Transverse colon (tissue), 4 donors: Measurements from ENCODE around the gene S100A5. TPM values are rescaled to one million over a fixed set of nuclear protein-coding genes. Genes with fewer than 3 reads are reported as not detected.
"Not testable (repeated sequence)": the region's sequence is repeated elsewhere in the genome, so short reads cannot be mapped to it uniquely, and the experiment has no call there.

Source experiments
- DNase-seq: peaks from one replicate; pipeline ENCODE4 v3.0.0-alpha.2; 2019
- H3K27ac ChIP-seq, 4 donors: fragments of 200-600 bp; sonication (generic); 2 replicates each; pipeline ENCODE4 v1.5.1; 2016 to 2018; ENCODE audit warnings: inconsistent platforms in 4 of 4
- H3K27me3 ChIP-seq: fragments of 200-600 bp; sonication (generic); 2 replicates; pipeline ENCODE4 v1.5.1; 2017; ENCODE audit warnings: inconsistent platforms
- H3K36me3 ChIP-seq, 4 donors: fragments of 200-600 bp; sonication (generic); 2 replicates each; pipeline ENCODE4 v1.5.1; 2017 to 2019; ENCODE audit warnings: inconsistent platforms in 4 of 4
- H3K4me1 ChIP-seq, 4 donors: fragments of 200-600 bp; sonication (generic); 2 replicates each; pipeline ENCODE4 v1.5.1; 2017 to 2020; ENCODE audit warnings: inconsistent platforms in 4 of 4
- H3K4me3 ChIP-seq, 4 donors: fragments of 200-600 bp; sonication (generic); 1 replicate in 1 of 4; 2 replicates in 3 of 4; pipeline versions ENCODE4 v1.5.1 to v1.6.1; 2017 to 2019; ENCODE audit warnings: inconsistent platforms in 4 of 4
- H3K9me3 ChIP-seq, 2 donors: fragments of 200-600 bp; sonication (generic); 2 replicates each; pipeline ENCODE4 v1.5.1; 2017 to 2019; ENCODE audit warnings: inconsistent platforms in 2 of 2
- CTCF ChIP-seq, 5 experiments: fragments of 200-600 bp in 3 of 5; fragments of 450-650 bp in 2 of 5; sonication (generic) in 3 of 5; IDR thresholded peaks; 1 replicate in 2 of 5; 2 replicates in 3 of 5; pipeline ENCODE4 v1.5.1; 2016 to 2017; ENCODE audit warnings: antibody characterized with exemption in 5 of 5, inconsistent platforms in 3 of 5, mild to moderate bottlenecking in 2 of 5, moderate library complexity in 1 of 5
- EP300 ChIP-seq: sonication (generic); formaldehyde crosslinking; IDR thresholded peaks from one replicate; pipeline ENCODE4 v1.6.1; 2017; ENCODE audit warnings: antibody characterized with exemption, low read depth
- POLR2A ChIP-seq: fragments of 450-650 bp; IDR thresholded peaks from one replicate; pipeline ENCODE4 v1.6.1; 2016; ENCODE audit warnings: antibody characterized with exemption, mild to moderate bottlenecking, moderate library complexity
- POLR2AphosphoS5 ChIP-seq, 3 donors: sonication (generic); formaldehyde crosslinking; IDR thresholded peaks; one replicate each; pipeline ENCODE4 v1.6.1; 2016; ENCODE audit warnings: antibody characterized with exemption in 3 of 3
- WGBS, 2 donors: methylation state at CpG; one replicate each; pipeline ENCODE4 v1.1.5; 2018; ENCODE audit warnings: low coverage in 1 of 2; 5-methylcytosine and 5-hydroxymethylcytosine counted together
- in situ Hi-C, 4 donors: fragments of 200-750 bp; cut with MboI; loops; one replicate each; pipeline versions ENCODE4 v1.15.0 to v1.15.1; 2017; ENCODE audit warnings: low sequenced_read_pairs in 3 of 4, low pct_ligation_motif_present in 1 of 4, low pct_unique_long_range_greater_than_20kb in 1 of 4
- intact Hi-C: fragments of 100-400 bp; cut with DNase I; formaldehyde crosslinking; loops from one replicate; pipeline ENCODE4 v1.15.1; 2023; ENCODE audit warnings: low total_unique reads
- total RNA-seq, 4 donors: library from RNA; depleted of rRNA; stranded (reverse); fragments of >200 nt; gene quantifications; one replicate each; pipeline ENCODE4 v1.1.0, GENCODE V29; 2016

S100A5 gene
- total RNA-seq, 4 donors from 2014 or later = not detected

GRCh38 chr1:153527023-153527682 lies 13.6 kb downstream of the S100A5 start:
- Histone ChIP-seq H3K4me1 (peaks cover 4 to 17% (median 6%) of the 10 kb centered on the region in 4 donors), H3K27me3 (no peaks in the 10 kb centered on the region), H3K36me3 (no peaks in the 10 kb centered on the region), H3K27ac (no peak overlapping the region), H3K4me3 (no peak overlapping the region), H3K9me3 (no peaks in the 10 kb centered on the region)
- WGBS, 2 donors = 80 to 85% methylated on average over 2 to 8 of the region's 8 CpGs
- TF ChIP-seq CTCF (IDR thresholded peaks at IDR 0.05) (no peak), POLR2A (no peak), POLR2AphosphoS5 (IDR thresholded peaks at IDR 0.05) (no peak), EP300 (no peak)
- DNase-seq = no peak
- in situ Hi-C loops (loop anchor here in 1 of 4 donors (25.0 kb wide), 1 partner anchor 460 kb away; the partner anchor contains the start of genes JTB, RAB13 and RPS27), intact Hi-C loops (no loop called here)

GRCh38 chr1:153526132-153526543 lies 14.6 kb downstream of the S100A5 start:
- TF ChIP-seq EP300 = no peak
- TF ChIP-seq CTCF (IDR thresholded peaks at IDR 0.05) = no peak
- no peak for TF ChIP-seq POLR2AphosphoS5 (IDR thresholded peaks at IDR 0.05)
- TF ChIP-seq POLR2A = no peak
- WGBS, 2 donors = 60% methylated on average over 8 of the region's 8 CpGs; no CpG with 5 or more reads in 1 of the 2 donors

GRCh38 chr1:153525088-153525728 lies 15.5 kb downstream of the S100A5 start:
- Histone ChIP-seq H3K27me3 (no peaks in the 10 kb centered on the region), H3K9me3 (no peaks in the 10 kb centered on the region), H3K36me3 (no peaks in the 10 kb centered on the region), H3K4me3 (no peak overlapping the region), H3K27ac (no peak overlapping the region), H3K4me1 (peaks cover 0 to 11% (median 0%) of the 10 kb centered on the region in 4 donors)
- TF ChIP-seq EP300 (no peak), POLR2A (no peak), POLR2AphosphoS5 (IDR thresholded peaks at IDR 0.05) (no peak), CTCF (IDR thresholded peaks at IDR 0.05) (no peak)
- DNase-seq = no peak
- 51% methylated on average over 3 of the region's 3 CpGs; no CpG with 5 or more reads in 1 of the 2 donors for WGBS, 2 donors
- in situ Hi-C loops = loop anchor here in 1 of 4 donors (25.0 kb wide), 1 partner anchor 462 kb away; the partner anchor contains the start of genes JTB, RAB13 and RPS27
- intact Hi-C loops = no loop called here

More at GRCh38 chr1:153526132-153526543, 14.6 kb downstream of the S100A5 start:
- Histone ChIP-seq H3K36me3 (no peaks in the 10 kb centered on the region), H3K4me1 (peaks cover 0 to 7% (median 0%) of the 10 kb centered on the region in 4 donors), H3K9me3 (no peaks in the 10 kb centered on the region), H3K27ac (no peak overlapping the region), H3K27me3 (no peaks in the 10 kb centered on the region), H3K4me3 (no peak overlapping the region)
- no peak for DNase-seq
- in situ Hi-C loops (loop anchor here in 1 of 4 donors (25.0 kb wide), 1 partner anchor 461 kb away; the partner anchor contains the start of genes JTB, RAB13 and RPS27), intact Hi-C loops (no loop called here)

GRCh38 chr1:153522353-153523048 lies 18.2 kb downstream of the S100A5 start:
- peaks cover 0 to 11% (median 0%) of the 10 kb centered on the region in 4 donors for H3K4me1 ChIP-seq
- WGBS, 2 donors = 75% methylated on average over 13 of the region's 14 CpGs; no CpG with 5 or more reads in 1 of the 2 donors
- H3K4me3 ChIP-seq, intact Hi-C loops, H3K9me3 ChIP-seq, H3K36me3 ChIP-seq, H3K27ac ChIP-seq, DNase-seq, H3K27me3 ChIP-seq: not testable (repeated sequence)
- in situ Hi-C loops = loop anchor here in 3 of 4 donors (25.0 kb wide), 2 partner anchors 215 to 465 kb away; partner anchors contain the start of genes JTB (in 3 of the 3), RAB13 (in 3 of the 3), RPS27 (in 3 of the 3) and INTS3 (in 1 of the 3)

GRCh38 chr1:153521808-153522207 lies 18.9 kb downstream of the S100A5 start:
- H3K27ac ChIP-seq, DNase-seq, H3K27me3 ChIP-seq, H3K9me3 ChIP-seq, H3K4me3 ChIP-seq, intact Hi-C loops, H3K36me3 ChIP-seq: not testable (repeated sequence)
- peaks cover 0 to 12% (median under 1%) of the 10 kb centered on the region in 4 donors for H3K4me1 ChIP-seq
- in situ Hi-C loops = loop anchor here in 3 of 4 donors (25.0 kb wide), 2 partner anchors 215 to 465 kb away; partner anchors contain the start of genes JTB (in 3 of the 3), RAB13 (in 3 of the 3), RPS27 (in 3 of the 3) and INTS3 (in 1 of the 3)
- 97% methylated on average over 30 of the region's 37 CpGs; no CpG with 5 or more reads in 1 of the 2 donors for WGBS, 2 donors
